Measurements from ENCODE around the gene LMAN2.

Gene LMAN2

DNA sequence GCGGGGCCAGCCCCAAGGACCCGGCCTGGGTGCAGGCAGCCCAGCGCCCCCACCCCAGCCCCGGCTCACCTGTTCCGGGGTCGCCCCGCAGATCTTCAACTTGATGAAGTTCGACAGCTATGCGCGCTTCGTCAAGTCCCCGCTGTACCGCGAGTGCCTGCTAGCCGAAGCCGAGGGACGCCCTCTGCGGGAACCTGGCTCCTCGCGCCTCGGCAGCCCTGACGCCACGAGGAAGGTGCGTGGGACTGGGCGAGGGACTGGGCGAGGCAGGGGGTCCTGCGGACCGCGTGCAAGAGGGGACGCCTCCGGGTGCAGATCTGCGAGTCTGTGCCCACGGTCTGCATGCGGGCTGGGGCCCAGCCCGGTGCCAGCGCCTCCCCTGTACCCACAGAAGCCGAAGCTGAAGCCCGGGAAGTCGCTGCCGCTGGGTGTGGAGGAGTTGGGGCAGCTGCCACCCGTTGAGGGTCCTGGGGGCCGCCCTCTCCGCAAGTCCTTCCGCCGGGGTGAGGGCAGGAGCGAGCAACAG, 15.9 kb upstream of the LMAN2 start:
- H3F3A ChIP-seq (ENCODE audit: insufficient read depth, low read length): peaks cover 19% of the 10 kb centered on the region
- no peaks in the 10 kb centered on the region for H3K27me3 ChIP-seq (replicated peaks; ENCODE audit: insufficient read depth, low read length)
- peaks cover 18% of the 10 kb centered on the region for H3K79me2 ChIP-seq (ENCODE audit: low read length)
- peaks cover 34% of the 10 kb centered on the region for H3K4me1 ChIP-seq (ENCODE audit: low read length)
- no peak overlapping the region for H3K27ac ChIP-seq (ENCODE audit: low read length)
- no peak overlapping the region for H3K4me3 ChIP-seq (ENCODE audit: low read length)
- TF ChIP-seq, protein P1, sequence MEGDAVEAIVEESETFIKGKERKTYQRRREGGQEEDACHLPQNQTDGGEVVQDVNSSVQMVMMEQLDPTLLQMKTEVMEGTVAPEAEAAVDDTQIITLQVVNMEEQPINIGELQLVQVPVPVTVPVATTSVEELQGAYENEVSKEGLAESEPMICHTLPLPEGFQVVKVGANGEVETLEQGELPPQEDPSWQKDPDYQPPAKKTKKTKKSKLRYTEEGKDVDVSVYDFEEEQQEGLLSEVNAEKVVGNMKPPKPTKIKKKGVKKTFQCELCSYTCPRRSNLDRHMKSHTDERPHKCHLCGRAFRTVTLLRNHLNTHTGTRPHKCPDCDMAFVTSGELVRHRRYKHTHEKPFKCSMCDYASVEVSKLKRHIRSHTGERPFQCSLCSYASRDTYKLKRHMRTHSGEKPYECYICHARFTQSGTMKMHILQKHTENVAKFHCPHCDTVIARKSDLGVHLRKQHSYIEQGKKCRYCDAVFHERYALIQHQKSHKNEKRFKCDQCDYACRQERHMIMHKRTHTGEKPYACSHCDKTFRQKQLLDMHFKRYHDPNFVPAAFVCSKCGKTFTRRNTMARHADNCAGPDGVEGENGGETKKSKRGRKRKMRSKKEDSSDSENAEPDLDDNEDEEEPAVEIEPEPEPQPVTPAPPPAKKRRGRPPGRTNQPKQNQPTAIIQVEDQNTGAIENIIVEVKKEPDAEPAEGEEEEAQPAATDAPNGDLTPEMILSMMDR (IDR thresholded peaks at IDR 0.05; ENCODE audit: low read length): no peak
- H2AFZ ChIP-seq (ENCODE audit: low read length): no peak overlapping the region
- H3K9me2 ChIP-seq (replicated peaks; ENCODE audit: insufficient read depth, low read length): no peaks in the 10 kb centered on the region
- H3K9me3 ChIP-seq (replicated peaks; ENCODE audit: insufficient read depth, low read length): no peaks in the 10 kb centered on the region
- no peaks in the 10 kb centered on the region for H3K36me3 ChIP-seq (replicated peaks; ENCODE audit: insufficient read depth, low read length)
- 0 out of 2 replicates have a peak, but pooled peaks cover 6% of the 10 kb centered on the region for H4K20me1 ChIP-seq (ENCODE audit: insufficient read depth, low read length)
- H3K4me2 ChIP-seq (ENCODE audit: low read depth, low read length): no peak overlapping the region
- no peak overlapping the region for H3K9ac ChIP-seq (ENCODE audit: low read length)
- no peak for DNase-seq

DNA sequence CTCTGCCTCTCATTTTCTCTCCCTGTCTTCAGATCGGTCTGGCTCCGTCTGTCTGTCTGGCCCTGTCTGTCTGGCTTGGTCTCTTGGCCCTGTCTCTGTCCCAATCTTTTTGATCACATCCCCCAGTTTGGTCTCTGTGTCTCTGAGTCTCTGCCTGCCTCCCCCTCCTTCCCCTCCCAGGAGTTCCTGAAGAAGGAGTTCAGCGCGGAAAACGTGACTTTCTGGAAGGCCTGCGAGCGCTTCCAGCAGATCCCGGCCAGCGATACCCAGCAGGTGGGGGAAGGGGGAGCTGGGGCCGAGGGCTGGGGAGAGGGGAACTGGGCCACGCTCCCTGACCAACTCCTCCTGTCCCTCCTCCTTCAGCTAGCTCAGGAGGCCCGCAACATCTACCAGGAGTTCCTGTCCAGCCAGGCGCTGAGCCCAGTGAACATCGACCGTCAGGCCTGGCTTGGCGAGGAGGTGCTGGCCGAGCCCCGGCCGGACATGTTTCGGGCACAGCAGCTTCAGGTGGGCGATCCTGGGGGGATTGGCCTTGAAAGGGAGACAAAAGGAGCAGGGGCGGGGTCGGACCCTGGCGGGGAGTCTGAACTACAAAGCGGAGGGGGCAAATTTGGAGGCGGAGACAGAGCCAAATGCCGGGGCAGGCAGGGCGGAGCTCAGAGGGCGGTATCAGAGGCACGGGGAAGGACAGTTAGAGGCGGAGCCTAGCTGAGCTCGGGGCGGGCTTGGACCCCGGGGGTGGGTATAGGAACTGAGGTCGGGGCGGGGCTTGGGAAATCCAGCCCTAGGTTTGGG, 15.3 kb upstream of the LMAN2 start:
- Histone ChIP-seq H3K4me1 (ENCODE audit: low read length) (peaks cover 34% of the 10 kb centered on the region), H4K20me1 (ENCODE audit: insufficient read depth, low read length) (0 out of 2 replicates have a peak, but pooled peaks cover 6% of the 10 kb centered on the region), H3F3A (ENCODE audit: insufficient read depth, low read length) (peaks cover 22% of the 10 kb centered on the region), H3K79me2 (ENCODE audit: low read length) (peaks cover 21% of the 10 kb centered on the region), H3K4me3 (ENCODE audit: low read length) (no peak overlapping the region), H3K9me3 (replicated peaks; ENCODE audit: insufficient read depth, low read length) (no peaks in the 10 kb centered on the region), H3K36me3 (replicated peaks; ENCODE audit: insufficient read depth, low read length) (no peaks in the 10 kb centered on the region), H3K27ac (ENCODE audit: low read length) (no peak overlapping the region), H3K9me2 (replicated peaks; ENCODE audit: insufficient read depth, low read length) (no peaks in the 10 kb centered on the region), H3K4me2 (ENCODE audit: low read depth, low read length) (no peak overlapping the region), H2AFZ (ENCODE audit: low read length) (no peak overlapping the region), H3K9ac (ENCODE audit: low read length) (no peak overlapping the region), H3K27me3 (replicated peaks; ENCODE audit: insufficient read depth, low read length) (no peaks in the 10 kb centered on the region)
- TF ChIP-seq, protein P1 (IDR thresholded peaks at IDR 0.05; ENCODE audit: low read length): no peak
- no peak for TF ChIP-seq EZH2 (optimal IDR thresholded peaks at IDR 0.05; ENCODE audit: low read depth, low read length)
- TF ChIP-seq EZH2phosphoT487 (IDR thresholded peaks at IDR 0.05; ENCODE audit: low read length): no peak
- no peak for DNase-seq

DNA sequence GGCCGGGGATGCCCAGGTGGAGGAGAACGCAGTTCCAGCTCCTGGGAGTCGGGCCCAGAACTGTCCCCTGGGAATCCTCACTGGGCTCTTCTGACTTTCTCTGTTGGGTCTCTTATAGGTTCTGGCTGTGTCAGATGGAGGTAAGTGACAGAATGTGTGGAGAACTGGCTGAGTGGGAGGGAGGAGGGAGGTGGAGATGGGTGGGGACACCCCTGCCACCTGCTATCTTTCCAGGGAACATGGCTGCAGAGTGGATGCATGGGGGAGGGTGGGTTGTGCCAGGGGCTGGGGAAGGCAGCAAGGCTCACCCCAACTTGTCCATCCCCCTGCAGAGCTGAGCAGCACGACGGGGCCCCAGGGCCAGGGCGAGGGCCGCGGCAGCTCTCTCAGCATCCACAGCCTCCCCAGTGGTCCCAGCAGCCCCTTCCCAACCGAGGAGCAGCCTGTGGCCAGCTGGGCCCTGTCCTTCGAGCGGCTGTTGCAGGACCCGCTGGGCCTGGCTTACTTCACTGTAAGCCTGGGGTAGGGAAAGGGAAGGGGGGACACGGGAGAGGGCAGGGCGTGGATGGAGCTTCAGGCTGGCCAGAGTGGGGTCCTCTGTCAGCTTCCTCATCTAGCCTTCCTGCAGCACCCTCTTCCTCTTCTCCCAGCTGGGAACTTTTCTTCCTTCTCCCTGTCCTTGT, 14.5 kb upstream of the LMAN2 start:
- TF ChIP-seq EZH2phosphoT487 (IDR thresholded peaks at IDR 0.05; ENCODE audit: low read length) (no peak), EZH2 (optimal IDR thresholded peaks at IDR 0.05; ENCODE audit: low read depth, low read length) (no peak)
- TF ChIP-seq, protein P1 (IDR thresholded peaks at IDR 0.05; ENCODE audit: low read length): no peak
- no peaks in the 10 kb centered on the region for H3K36me3 ChIP-seq (replicated peaks; ENCODE audit: insufficient read depth, low read length)
- H3K27ac ChIP-seq (ENCODE audit: low read length): no peak overlapping the region
- H3K9ac ChIP-seq (ENCODE audit: low read length): no peak overlapping the region
- 0 out of 2 replicates have a peak, but pooled peaks cover 6% of the 10 kb centered on the region for H4K20me1 ChIP-seq (ENCODE audit: insufficient read depth, low read length)
- H3K4me1 ChIP-seq (ENCODE audit: low read length): peaks cover 34% of the 10 kb centered on the region
- H3K4me3 ChIP-seq (ENCODE audit: low read length): no peak overlapping the region
- no peaks in the 10 kb centered on the region for H3K9me2 ChIP-seq (replicated peaks; ENCODE audit: insufficient read depth, low read length)
- H3K4me2 ChIP-seq (ENCODE audit: low read depth, low read length): no peak overlapping the region
- peaks cover 28% of the 10 kb centered on the region for H3F3A ChIP-seq (ENCODE audit: insufficient read depth, low read length)
- no peak for DNase-seq
- peaks cover 25% of the 10 kb centered on the region for H3K79me2 ChIP-seq (ENCODE audit: low read length)
- H3K9me3 ChIP-seq (replicated peaks; ENCODE audit: insufficient read depth, low read length): no peaks in the 10 kb centered on the region
- H3K27me3 ChIP-seq (replicated peaks; ENCODE audit: insufficient read depth, low read length): no peaks in the 10 kb centered on the region
- H2AFZ ChIP-seq (ENCODE audit: low read length): no peak overlapping the region
